ENCODE measurements around the gene PPP1R11.
"Not testable (repeated sequence)": the region's sequence is repeated elsewhere in the genome, so short reads cannot be mapped to it uniquely, and the experiment has no call there.

The PPP1R11 gene, protein sequence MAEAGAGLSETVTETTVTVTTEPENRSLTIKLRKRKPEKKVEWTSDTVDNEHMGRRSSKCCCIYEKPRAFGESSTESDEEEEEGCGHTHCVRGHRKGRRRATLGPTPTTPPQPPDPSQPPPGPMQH

DNA sequence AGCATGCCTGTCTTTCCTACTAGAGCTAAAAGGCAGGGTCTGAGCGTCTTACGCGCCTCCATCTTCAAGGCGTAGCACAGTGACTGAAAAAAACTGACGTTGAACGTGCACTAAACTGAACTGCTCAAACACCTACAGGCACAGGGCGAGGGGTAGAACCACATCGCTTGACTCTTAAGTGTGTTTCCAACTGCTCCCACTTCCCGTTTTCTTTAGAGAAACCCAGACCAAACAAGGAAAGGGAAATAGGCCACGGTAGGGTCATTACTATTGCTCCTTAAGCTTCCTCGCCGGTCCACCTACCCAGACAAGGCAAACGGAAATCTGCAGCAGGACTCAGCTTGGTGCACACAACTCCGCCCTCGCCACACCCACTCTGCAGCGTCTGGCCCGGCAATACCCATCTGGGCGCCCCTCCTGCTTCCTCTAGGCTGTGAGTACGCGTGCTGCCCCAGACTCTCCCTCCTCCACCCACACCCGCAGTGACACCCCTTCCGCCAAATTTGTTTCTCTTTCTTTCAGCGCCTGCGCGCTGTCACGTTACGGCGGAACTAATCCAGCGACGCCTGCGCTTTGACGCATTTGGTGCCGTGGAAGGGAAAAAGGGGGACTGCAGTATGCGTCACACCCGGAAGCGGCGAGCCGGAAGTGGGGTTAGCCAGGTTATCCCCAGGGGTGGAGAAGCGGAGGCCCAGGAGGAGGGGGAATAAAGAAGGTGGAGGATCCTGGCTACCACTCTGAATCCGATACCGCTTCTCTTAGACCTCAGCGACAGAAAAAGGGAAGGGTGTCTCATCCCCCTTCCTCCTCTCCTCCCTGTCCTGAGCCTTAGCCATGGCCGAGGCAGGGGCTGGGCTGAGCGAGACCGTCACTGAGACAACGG is at the start of gene PPP1R11:
Gene PPP1R11 (plus strand): TSS at position 622 of the 883 bp plus-strand sequence. CDS start 213 bp downstream, at position 835.
- DNase-seq (ENCODE audit: low read depth) = peak; percentile 97

DNA sequence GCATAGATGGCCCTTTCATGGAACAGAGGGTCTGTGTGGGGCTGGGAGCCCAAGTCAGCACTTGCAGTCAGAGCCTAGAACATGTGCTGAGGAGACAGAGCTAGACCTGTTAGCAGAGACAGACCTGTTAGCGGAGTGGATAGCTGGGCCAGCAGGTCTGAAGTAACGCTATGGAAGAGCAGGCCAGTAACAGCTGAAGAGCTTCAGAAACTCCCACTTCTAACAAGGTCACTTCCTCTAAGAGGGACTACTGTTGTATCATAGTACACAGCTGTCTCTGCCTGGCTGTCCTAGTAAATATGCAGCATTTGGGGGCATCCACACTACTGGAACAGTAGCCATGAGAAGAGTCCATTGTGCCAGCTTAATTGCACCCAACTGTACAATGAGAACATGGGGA is 47.2 kb upstream of the PPP1R11 start:
- no peak for DNase-seq (ENCODE audit: low read depth)

DNA sequence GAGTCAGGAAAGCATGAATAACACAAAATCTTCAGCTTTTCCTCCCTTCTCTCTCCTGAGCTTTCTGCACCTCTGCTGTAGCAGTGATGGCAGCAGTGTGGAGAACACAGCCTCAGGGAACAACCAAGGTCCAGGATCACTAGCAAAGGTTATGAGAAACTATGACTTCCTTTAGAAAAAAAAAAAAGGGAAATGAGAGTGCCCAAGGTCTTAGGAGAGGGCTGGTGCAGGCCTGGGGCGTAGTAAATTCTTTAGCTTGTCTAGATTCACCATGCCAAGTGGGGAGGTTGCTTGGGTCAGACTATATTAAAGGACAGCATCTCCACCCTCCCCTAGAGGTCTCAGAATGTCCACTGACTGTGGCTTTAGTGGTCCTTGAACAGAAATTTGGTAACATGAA is 46.4 kb upstream of the PPP1R11 start:
- no peak for DNase-seq (ENCODE audit: low read depth)

DNA sequence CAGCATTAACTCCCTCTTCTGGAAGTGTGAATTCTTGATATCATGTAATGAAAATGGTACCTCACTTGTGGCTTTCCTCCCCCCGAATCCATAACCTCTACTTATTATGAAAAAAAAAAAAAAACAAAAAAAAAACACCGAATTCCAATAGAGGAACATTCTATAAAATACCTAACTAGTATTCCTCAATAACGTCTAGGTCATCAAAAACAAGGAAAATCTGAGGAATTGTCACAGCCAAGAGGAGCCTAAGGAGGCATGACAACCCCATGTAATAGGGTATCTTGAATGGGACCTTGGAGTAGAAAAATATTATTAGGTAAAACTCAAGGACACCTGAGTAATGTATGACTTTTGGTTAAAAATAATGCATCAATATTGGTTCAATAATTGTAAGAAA is 44.8 kb upstream of the PPP1R11 start:
- DNase-seq (ENCODE audit: low read depth) = no peak

DNA sequence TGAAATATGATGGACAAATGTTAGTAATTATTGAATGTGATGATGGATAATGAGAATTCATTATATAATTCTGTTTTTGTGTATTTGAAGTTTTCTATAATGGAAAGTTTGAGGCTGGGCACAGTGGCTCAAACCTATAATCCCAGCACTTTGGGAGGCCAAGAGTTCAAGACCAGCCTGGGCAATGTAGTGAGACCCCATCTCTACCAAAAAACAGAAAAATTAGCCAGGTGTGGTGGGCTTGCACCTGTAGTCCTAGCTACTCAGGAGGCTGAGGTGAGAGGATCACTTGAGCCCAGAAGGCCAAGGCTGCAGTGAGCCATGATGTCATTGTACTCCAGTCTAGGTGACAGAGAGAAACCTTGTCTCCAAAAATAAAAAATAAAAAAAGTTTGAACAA is 44.3 kb upstream of the PPP1R11 start:
- not testable (repeated sequence) for DNase-seq (ENCODE audit: low read depth)

DNA sequence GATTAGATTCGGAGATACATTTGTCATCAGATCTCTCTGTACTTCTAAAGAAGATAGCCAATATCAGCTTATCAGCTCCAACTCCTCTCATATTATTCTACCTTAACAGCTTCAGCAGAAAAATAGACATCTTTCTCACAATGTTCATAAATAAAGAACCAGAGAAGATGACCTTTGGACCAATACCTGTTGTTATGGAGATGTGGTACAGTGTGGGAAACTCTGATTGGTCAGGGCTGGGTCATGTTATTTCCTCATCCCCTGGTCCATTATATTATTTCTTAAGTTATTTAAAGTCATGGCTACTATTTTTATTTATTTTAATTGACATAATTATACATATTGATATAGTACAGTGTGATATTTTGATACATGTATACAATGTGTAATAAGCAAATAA is 41.8 kb upstream of the PPP1R11 start:
- no peak for DNase-seq (ENCODE audit: low read depth)

DNA sequence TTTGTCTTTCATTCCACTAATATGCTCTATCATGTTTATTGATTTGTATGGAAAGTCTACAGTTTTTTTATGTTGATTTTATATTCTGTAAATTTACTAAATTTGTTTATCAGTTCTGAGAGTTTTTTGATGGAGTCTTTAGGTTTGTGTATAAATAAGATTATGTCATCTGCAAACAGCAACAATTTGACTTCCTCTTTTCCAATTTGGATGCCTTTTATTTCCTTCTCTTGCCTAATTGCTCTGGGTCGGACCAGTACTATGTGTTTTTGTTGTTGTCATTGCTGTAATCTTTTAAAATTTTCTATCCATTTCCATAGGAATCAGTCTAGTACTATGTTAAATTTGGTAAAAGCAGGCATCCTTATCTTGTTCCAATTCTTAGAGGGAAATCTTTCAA is 37.4 kb upstream of the PPP1R11 start:
- DNase-seq (ENCODE audit: low read depth) = no peak

DNA sequence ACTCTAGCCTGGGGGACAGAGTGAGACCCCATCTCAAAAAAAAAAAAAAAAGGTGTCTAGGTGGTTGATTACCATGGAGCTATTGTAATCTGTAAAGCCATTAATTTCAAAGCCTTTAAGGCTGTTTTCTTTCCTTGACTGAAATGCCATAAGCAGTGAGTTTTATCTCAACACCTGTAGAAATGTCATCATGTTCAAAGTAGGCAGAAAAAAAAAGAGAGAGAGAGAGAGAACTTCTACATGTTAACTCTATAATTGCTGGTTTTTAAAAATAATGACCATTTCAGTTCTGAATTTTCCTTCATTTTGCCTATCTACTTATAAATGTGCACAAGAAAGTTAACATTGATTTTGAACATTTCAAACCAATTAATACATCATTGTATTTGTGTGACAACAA is 35.6 kb upstream of the PPP1R11 start:
- no peak for DNase-seq (ENCODE audit: low read depth)

DNA sequence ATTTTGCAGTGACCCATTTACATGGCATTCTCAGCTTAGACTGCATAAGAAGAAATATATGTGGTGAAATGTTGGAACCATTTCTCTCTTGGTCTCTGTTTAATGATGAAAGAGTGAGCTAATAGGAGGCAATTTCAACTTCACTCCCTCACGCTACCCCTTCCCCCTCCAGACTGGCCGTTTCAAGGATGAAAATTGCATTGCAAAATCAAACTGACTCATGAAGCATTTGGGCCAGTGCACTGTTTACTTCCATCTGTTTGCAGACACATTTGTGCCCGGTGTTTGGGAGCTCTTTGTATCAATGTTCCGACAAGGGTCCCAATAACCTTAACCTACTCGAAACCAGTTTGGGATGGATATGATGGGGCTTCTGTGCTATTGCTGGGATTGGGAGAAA is 33.6 kb upstream of the PPP1R11 start:
- not testable (repeated sequence) for DNase-seq (ENCODE audit: low read depth)

DNA sequence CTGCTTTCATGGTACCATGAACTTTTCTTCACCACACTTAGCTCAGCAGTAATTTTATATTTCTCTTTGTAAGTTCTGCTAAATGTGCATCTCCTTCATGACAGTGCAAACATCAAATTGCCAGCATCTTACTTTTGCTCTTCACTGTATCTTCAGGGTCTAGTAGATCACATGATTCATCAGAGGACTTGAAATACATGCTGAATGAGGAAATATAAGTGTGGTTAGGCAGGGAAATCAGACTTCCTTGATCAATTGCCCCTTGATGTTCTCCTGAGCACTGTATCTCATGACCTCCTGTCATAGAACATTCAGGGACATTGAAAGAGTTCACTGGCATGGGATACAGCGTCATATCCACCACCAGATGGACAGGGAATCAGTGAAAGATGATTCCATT is 31.2 kb upstream of the PPP1R11 start:
- DNase-seq (ENCODE audit: low read depth) = no peak

DNA sequence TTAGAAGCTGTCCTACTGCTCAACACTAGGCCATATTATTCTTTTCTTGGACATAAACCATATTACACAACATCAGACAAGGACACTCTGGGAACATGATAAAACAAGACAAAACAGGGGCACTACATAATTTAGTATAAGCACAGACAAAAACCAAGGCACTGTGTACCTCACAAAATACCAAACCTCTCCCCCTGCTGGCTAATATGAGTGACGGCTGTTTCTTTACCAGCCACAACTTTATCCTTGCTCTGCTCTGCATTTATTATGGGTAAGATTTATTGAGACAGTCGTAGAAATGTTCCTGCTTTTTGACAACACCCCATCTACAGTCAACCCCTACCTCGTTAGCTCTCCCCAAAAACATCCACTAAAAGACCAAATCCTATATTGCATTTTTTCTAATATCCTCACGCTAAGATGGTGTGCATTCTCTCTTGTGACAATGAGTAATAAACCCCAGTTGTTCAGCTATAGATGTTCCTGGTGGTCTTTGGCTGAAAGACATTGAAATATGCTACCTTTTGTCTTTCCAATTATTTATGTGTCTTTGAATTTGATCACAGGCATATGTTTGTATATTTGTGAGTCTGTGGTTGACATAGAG is 29.7 kb upstream of the PPP1R11 start:
- no peak for DNase-seq (ENCODE audit: low read depth)

DNA sequence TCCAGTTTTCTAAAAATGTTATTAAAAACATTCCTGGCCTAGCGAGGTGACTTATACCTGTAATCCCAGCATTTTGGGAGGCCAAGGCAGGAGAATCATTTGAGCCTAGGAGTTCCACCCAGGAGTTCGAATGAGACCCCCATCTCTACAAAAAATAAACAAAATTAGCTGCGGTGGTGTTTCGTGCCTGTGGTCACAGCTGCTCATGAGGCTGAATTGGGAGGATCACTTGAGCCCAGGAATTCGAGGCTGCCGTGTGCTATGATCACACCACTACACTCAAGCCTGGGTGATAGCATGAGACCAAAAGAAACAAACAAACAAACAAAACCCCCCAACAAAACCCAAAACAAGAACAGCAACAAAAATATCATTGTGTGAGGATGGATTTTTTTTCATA is 25.8 kb upstream of the PPP1R11 start:
- no peak for DNase-seq (ENCODE audit: low read depth)

DNA sequence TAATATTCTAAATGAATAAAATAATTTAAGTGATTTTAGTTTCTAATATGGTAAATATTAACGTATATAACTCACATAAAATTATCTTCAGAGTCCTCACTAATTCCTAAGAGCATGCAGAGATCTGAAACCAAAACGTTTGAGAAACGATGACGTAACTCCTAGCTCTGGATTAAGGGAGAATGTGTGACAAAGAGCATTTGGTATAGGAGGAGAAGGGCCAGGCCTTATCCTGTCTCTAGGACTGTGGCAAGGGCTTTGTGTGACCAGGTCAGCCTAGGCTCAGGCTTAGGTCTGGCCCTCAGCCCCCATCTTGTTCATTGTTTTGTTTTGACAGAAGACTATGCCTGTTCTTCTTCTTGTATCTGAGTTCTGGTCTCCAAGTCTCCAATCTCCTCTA is 25.2 kb upstream of the PPP1R11 start:
- no peak for DNase-seq (ENCODE audit: low read depth)

DNA sequence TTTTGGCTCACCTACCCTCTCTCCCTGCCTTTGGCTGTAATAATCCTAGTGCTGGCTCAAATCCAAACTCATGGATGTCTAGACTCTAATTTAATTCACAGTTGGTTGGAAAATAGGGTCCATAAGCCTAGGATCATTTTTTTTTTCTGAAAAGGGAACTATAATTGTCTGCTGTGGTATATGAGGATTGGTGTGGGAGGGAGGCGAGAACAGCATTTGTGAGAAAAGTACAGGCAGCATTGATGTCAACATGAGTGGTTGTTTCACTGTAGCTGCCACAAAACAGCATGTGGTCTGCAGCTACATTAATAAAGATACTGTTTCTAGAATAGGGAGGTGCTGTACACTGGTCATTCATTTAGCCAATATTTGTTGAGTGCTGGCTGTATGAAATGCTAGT is 24.5 kb upstream of the PPP1R11 start:
- DNase-seq (ENCODE audit: low read depth) = no peak

DNA sequence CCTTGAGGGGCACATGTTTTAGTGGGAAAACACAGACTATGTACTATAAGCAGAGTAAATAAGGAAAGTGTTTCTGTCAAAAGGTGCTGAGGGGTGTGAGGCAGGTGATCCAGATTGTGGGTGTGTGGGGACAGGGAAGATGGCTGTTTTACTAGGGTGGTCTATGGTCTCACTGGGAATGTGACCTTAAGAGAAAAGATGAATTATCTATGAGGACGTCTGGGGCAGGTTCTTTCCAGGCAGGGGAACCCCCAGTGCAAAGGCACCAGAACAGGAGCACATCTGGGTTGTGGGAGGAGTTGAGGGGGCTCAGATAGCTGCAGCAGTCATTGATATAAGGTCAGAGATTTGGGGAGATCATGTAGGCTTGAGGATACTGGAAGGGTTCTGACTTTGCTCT is 24.1 kb upstream of the PPP1R11 start:
- no peak for DNase-seq (ENCODE audit: low read depth)

DNA sequence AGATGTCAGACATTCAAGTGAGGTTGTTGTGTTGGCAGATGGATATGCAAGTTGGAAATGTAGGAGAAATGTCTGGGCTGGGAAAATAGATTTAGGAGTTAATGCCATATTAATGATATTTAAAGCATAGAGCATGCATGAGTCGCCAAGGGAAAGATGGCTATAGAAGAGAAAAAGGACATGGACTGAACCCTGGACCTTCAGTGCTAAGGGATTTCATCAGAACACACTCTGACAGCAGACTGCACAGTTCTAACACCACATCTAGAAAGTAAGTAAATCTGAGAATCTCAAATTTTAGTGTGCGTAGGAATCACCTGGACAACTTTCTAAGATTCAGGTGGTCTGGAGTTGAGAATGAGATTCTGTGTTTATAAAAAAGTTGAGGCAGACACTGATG is 23.3 kb upstream of the PPP1R11 start:
- DNase-seq (ENCODE audit: low read depth) = no peak

DNA sequence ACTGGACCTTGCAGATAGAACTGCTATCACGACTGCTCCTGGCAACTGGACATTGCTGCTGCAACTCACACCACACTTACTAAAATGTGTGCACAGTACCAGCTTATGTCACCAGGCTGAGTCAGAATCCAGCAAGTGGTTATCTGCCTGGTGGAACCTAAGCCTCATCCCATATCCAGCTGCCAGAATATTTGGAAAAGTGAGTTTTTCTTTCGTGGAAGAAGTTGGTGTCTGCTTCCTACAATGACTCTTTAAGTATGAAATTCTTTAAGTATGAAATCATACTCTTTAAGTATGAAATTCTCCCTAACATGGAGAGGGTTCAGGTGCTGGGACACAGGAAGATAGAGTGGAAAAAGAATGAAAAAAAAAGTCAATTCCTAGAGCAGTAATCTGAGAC is 22.4 kb upstream of the PPP1R11 start:
- no peak for DNase-seq (ENCODE audit: low read depth)

DNA sequence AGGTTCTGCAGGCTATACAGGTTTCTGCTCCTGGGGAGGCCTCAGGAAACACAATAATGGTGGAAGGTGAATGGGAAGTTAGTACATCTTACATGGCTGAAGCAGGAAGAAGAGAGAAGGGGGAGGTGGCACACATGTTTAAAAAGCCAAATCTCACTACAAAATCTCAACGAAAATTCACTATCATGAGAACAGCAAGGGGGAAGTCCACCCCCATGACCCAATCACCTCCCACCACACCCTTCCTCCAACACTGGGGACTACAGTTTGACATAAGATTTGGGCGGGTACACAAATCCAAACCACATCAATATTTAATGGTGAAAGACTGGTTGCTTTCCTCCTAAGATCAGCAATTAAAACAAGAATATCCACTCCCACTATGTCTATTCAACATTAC is 19.8 kb upstream of the PPP1R11 start:
- no peak for DNase-seq (ENCODE audit: low read depth)

DNA sequence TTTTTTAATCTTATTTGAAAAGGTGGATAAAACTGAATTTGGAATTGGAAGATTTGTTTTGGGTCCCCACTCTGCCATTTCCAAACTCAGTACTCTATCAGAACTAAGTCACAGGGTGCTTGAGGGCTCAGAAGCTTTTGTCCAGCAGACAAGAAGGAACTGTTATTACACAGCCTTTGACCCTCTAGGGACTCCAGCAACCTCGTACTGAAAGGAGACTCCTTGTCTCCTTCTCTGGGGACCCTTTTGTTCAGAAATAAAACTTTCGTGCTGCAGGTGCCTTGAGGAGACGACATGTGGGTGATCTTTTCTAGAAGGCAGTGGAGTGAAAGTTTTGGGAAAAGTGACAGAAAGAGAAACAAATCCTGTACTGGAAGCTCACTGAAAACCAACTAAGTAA is 13.3 kb upstream of the PPP1R11 start:
- no peak for DNase-seq (ENCODE audit: low read depth)

DNA sequence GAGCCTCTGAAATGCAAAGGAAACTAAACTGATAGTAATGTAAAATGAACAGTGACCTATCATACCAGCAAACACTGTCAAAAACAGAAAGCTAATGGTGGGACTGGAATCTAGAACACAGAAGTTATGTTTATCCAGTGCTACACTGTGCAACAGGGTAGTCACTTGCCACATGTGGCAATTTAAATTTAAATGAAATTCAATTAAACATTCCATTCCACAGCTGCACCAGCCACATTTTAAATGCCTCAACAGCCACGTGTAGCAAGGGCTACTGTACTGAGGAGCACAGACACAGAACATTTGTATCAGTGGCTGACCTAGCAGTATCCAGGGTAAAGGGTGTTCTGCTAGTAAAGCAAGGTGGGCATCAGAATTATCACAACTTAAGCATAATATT is 11.5 kb upstream of the PPP1R11 start:
- no peak for DNase-seq (ENCODE audit: low read depth)

DNA sequence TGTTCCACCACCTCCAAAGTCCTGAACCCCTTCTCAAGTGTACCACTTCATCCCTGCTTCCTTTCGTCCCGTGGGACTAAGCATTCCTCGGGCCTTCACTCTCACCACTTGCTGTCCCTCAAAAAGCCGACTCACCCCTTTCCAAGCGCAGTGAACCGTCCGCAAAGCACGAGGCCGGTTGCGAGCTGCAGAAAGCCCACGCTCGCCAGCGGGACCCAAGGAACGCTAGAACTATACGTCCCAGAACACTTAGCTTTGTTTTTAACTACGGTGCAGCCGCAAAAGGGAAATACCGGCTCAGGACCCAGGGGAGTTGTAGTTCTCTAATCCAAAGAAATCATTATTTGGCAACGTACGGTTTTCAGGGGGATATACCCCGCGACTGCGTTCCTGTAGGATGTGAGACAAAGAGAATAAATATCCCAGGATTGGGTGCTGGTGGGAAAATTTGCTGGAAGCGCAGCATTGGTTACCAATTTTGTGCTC is 6.3 kb upstream of the PPP1R11 start:
- no peak for DNase-seq (ENCODE audit: low read depth)

DNA sequence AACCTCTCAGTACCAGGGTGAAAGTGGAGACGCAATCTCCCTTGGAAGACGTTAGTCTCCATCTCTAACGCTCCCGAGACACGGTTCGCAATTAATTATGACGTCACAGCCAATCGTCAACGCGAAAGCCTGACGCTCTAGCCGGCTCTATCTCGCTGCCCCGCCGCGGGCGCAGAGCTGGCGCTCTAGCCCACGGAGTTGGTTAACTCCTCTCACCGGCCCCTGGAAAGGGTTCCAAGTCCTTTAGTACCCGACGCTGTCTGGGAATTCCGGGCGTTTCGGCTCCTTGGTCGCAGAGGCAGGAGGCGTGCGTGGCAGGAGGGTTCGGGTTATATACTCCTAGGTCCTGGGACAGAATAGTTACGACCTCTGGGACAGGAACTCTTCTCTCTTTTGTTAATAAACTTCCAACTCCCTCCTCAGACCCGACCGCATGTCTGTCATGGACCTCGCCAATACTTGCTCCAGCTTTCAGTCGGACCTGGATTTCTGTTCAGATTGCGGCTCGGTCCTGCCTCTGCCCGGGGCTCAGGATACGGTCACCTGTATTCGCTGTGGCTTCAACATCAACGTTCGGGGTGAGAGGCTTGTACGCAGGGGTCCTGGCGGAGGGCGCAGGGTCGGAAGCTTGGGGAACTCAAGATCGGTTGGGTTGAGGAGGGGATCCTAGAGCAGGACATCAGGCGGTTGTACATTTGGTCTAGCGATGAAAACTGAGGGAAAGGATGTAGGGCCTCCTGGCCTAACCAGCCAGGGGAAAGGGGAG is 5.7 kb upstream of the PPP1R11 start, which contains the start of gene POLR1H:
Gene POLR1H (plus strand): TSS at position 174 of the 766 bp plus-strand sequence. CDS start 260 bp downstream, at position 434.
- DNase-seq (ENCODE audit: low read depth) = peak; percentile 83
